Measurements from ENCODE around the gene LRWD1. TPM values are rescaled to one million over a fixed set of nuclear protein-coding genes. Genes with fewer than 3 reads are reported as not detected.
A peak's percentile ranks its signal among the peaks of the same experiment; 100 is the strongest.

Gene LRWD1
- total RNA-seq, result 10 to 100 TPM; 13.0 to 48.9 (median 24.9) TPM
- 10 to 100 TPM in 2 of 3 donors, 1 to 10 TPM in 1; 7.3 to 24.5 (median 22.9) TPM for polyA plus RNA-seq
- long read RNA-seq, donor 1, partial matches to known transcripts, result 0 of 4 reads
- long read RNA-seq, donor 1, other reads (novel, unspliced or antisense), result 0 of 4 reads
- long read RNA-seq, donor 2, partial matches to known transcripts, result 0 of 3 reads
- long read RNA-seq, donor 2, other reads (novel, unspliced or antisense), result 0 of 3 reads
- long read RNA-seq, donor 3, partial matches to known transcripts, result 0 of 2 reads
- long read RNA-seq, donor 3, other reads (novel, unspliced or antisense), result 0 of 2 reads
- long read RNA-seq, donor 4, transcript LRWD1-201 (15 exons, 2,215 nt), result major isoform, 8 of 17 reads
- long read RNA-seq, donor 4, partial matches to known transcripts, result 6 of 17 reads
- long read RNA-seq, donor 4, other reads (novel, unspliced or antisense), result 3 of 17 reads
- long read RNA-seq, donor 5, transcript LRWD1-201 (15 exons, 2,215 nt), result major isoform, 56 of 77 reads
- long read RNA-seq, donor 5, partial matches to known transcripts, result 5 of 77 reads
- long read RNA-seq, donor 5, other reads (novel, unspliced or antisense), result 16 of 77 reads
- long read RNA-seq, donor 6, transcript LRWD1-201 (15 exons, 2,215 nt), result major isoform, 12 of 21 reads
- long read RNA-seq, donor 6, partial matches to known transcripts, result 3 of 21 reads
- long read RNA-seq, donor 6, other reads (novel, unspliced or antisense), result 6 of 21 reads
- long read RNA-seq, donor 7, result 0 reads
- long read RNA-seq, donor 8, transcript LRWD1-201 (15 exons, 2,215 nt), result major isoform, 5 of 16 reads
- long read RNA-seq, donor 8, partial matches to known transcripts, result 11 of 16 reads
- long read RNA-seq, donor 8, other reads (novel, unspliced or antisense), result 0 of 16 reads
- long read RNA-seq, donor 9, result 0 reads
- long read RNA-seq, donor 10, partial matches to known transcripts, result 0 of 1 reads
- long read RNA-seq, donor 10, other reads (novel, unspliced or antisense), result 0 of 1 reads

GRCh38 chr7:102464577-102465280, at the start of gene LRWD1, which contains the start of gene ALKBH4:
LRWD1 (plus strand) TSS chr7:102464984; CDS start chr7:102465081, 97 bp downstream.
ALKBH4 (minus strand) TSS chr7:102464863; CDS start chr7:102464836, 27 bp downstream.
- no peaks in the 10 kb centered on the region for H3K27me3 ChIP-seq
- peak in 1 of 2 donors; percentile 77 for TF ChIP-seq POLR2A (IDR thresholded peaks at IDR 0.05)
- TF ChIP-seq, protein P1, sequence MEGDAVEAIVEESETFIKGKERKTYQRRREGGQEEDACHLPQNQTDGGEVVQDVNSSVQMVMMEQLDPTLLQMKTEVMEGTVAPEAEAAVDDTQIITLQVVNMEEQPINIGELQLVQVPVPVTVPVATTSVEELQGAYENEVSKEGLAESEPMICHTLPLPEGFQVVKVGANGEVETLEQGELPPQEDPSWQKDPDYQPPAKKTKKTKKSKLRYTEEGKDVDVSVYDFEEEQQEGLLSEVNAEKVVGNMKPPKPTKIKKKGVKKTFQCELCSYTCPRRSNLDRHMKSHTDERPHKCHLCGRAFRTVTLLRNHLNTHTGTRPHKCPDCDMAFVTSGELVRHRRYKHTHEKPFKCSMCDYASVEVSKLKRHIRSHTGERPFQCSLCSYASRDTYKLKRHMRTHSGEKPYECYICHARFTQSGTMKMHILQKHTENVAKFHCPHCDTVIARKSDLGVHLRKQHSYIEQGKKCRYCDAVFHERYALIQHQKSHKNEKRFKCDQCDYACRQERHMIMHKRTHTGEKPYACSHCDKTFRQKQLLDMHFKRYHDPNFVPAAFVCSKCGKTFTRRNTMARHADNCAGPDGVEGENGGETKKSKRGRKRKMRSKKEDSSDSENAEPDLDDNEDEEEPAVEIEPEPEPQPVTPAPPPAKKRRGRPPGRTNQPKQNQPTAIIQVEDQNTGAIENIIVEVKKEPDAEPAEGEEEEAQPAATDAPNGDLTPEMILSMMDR (IDR thresholded peaks at IDR 0.05), result peak in 2 of 6 experiments; percentile 29
- no peaks in the 10 kb centered on the region for H3K9me3 ChIP-seq (replicated peaks in 1 of 3)
- intact Hi-C loops (cut with DNase I), result loop anchor here in 1 of 2 donors (10.0 kb wide), 1 partner anchor 50 kb away; no protein-coding TSS in a partner anchor
- peaks cover 27 to 33% of the 10 kb centered on the region in 2 donors for H3K4me1 ChIP-seq (replicated peaks in 1 of 2)
- peak within 1 kb of the TSS; percentile 53 to 87 (median 78) for H3K4me3 ChIP-seq
- WGBS, 4 donors, result 0 to 1% (median 0%) methylated on average over 6 to 81 of the region's 81 CpGs
- peak within 1 kb of the TSS in 3 of 5 donors; percentile 23 to 42 (median 35) for H3K27ac ChIP-seq
- DNase-seq, result peak; percentile 93 to 97 (median 94)
- H3K36me3 ChIP-seq (replicated peaks in 1 of 2), result no peaks in the 10 kb centered on the region

DNA sequence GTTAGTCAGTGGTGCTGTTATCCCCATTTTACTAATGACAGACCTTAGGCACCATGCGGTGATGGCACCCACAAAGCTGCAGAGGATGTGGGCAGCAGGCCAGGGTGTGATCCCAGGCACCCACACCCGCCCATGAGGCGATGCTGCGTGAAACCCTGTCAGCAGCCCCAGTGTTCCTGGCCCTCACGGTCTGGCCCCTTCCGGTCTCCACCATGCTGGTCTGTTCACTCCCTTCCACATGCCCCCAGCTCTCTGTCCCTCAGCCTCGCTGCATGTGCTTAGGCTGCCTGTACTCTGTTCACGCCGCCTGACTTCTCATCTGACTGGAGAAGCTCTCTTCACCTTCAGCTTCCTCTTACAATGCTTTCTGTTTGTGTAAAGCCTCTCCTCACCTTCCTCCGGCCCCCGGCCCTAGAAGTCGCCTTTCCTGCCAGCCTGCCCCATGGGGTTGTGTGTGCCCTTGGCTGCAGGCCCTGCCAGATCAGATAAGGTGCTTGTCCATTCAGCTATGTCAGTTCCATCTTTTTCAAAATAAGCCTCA, 49.0 kb upstream of the LRWD1 start:
- TF ChIP-seq POLR2A (IDR thresholded peaks at IDR 0.05), result no peak
- TF ChIP-seq, protein P1 (IDR thresholded peaks at IDR 0.05), result no peak
- Histone ChIP-seq H3K36me3 (replicated peaks in 1 of 2) (peaks cover 0 to 56% of the 10 kb centered on the region in 2 donors), H3K4me3 (no peak overlapping the region), H3K27me3 (no peaks in the 10 kb centered on the region), H3K27ac (peak overlapping the region in 2 of 5 donors; percentile 59 to 65), H3K4me1 (replicated peaks in 1 of 2) (peaks cover 6 to 20% of the 10 kb centered on the region in 2 donors), H3K9me3 (replicated peaks in 1 of 3) (no peaks in the 10 kb centered on the region)
- WGBS, 4 donors, result 54 to 64% (median 59%) methylated on average over 10 to 12 of the region's 12 CpGs
- peak in 4 of 7 donors; percentile 45 to 68 (median 56) for DNase-seq
- intact Hi-C loops (cut with DNase I), result loop anchor here in 1 of 2 donors (10.0 kb wide), 1 partner anchor 49 kb away; the partner anchor contains the start of genes ALKBH4 and LRWD1

DNA sequence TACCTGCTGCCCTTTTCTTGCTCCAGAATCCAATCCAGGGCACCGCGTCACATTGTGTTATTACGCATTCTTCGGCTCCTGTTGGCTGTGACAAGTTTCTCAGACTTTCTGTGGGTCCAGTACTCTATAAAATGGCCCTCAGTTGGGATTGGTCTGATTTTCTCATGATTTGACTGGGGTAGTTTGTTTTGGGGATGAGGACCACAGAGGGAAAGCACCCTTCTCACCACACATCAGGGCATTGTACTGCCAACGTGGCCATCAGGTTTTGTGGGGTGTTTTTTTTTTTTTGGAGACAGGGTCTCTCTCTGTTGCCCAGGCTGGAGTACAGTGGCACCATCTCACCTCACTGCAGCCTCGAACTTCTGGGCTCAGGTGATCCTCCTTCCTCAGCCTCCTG, 48.4 kb upstream of the LRWD1 start:
- 73 to 80% (median 74%) methylated on average over 6 of the region's 6 CpGs for WGBS, 4 donors
- Histone ChIP-seq H3K9me3 (replicated peaks in 1 of 3) (no peaks in the 10 kb centered on the region), H3K36me3 (replicated peaks in 1 of 2) (peaks cover 0 to 56% of the 10 kb centered on the region in 2 donors), H3K4me3 (no peak overlapping the region), H3K27me3 (no peaks in the 10 kb centered on the region), H3K4me1 (replicated peaks in 1 of 2) (peaks cover 6 to 20% of the 10 kb centered on the region in 2 donors), H3K27ac (peak overlapping the region in 2 of 5 donors; percentile 59 to 65)
- no peak for DNase-seq
- TF ChIP-seq, protein P1 (IDR thresholded peaks at IDR 0.05), result no peak
- TF ChIP-seq POLR2A (IDR thresholded peaks at IDR 0.05), result no peak
- intact Hi-C loops (cut with DNase I), result loop anchor here in 1 of 2 donors (10.0 kb wide), 1 partner anchor 48 kb away; the partner anchor contains the start of genes ALKBH4 and LRWD1
